GM12878 (cell line): Measurements from ENCODE around the gene DCAF5. TPM values are rescaled to one million over a fixed set of nuclear protein-coding genes. Genes with fewer than 3 reads are reported as not detected.

Source experiments
- ATAC-seq: fragments of 200-7000 bp; cut with Tn5 transposase; 3 replicates; pipeline ENCODE4 v1.9.1; 2020; ENCODE audit warnings: mild to moderate bottlenecking, moderate library complexity
- BruUV-seq: library from RNA; stranded (reverse); fragments of 400-500 nt; replicated peaks from 2 replicates; lab custom pipeline; 2021; lab: Mats Ljungman, UMichigan
- CTCF ChIA-PET: fragments of 300-600 bp; sonication (Branson Sonifier 250); formaldehyde crosslinking; extraction: SDS; loops from one replicate; lab custom pipeline; 2021; ENCODE audit warnings: inconsistent platforms; lab: Yijun Ruan, JAX
- POLR2A ChIA-PET: fragments of 350-600 bp; formaldehyde crosslinking; extraction: SDS; loops from one replicate; lab custom pipeline; 2021; ENCODE audit warnings: inconsistent platforms; lab: Charles Lee
- RAD21 ChIA-PET: fragments of 300-600 bp; sonication (Branson Sonifier 250); formaldehyde crosslinking; loops from one replicate; lab custom pipeline; 2023; ENCODE audit warnings: antibody characterized with exemption; ENCODE audit not compliant: unreplicated experiment; lab: Charles Lee
- SMC1A ChIA-PET: fragments of 300-600 bp; sonication (Branson Sonifier 250); formaldehyde crosslinking; loops from one replicate; lab custom pipeline; 2023; ENCODE audit not compliant: unreplicated experiment, uncharacterized antibody; lab: Charles Lee
- DNase-seq: peaks from one replicate; pipeline ENCODE4 v3.0.0-alpha.2; 2011; ENCODE audit warnings: low read depth, low spot score
- FAIRE-seq: peaks from 3 replicates; lab custom pipeline; 2011; peaks lifted over from hg19 to GRCh38; lab: Jason Lieb, UNC
- H2AFZ ChIP-seq: 2 replicates; pipeline ENCODE4 v1.6.0; 2011; ENCODE audit warnings: low read depth, low read length, control low read depth; ENCODE audit not compliant: control insufficient read depth
- H3K27ac ChIP-seq: 2 replicates; pipeline ENCODE4 v1.5.1; 2011; ENCODE audit warnings: control low read depth; ENCODE audit not compliant: control insufficient read depth, insufficient read depth
- H3K27me3 ChIP-seq, 2 experiments: replicated peaks in 1 of 2; 2 replicates each; pipeline versions ENCODE4 v1.6.0 to v1.6.1; 2011; ENCODE audit warnings: low read length in 1 of 2; ENCODE audit not compliant: control insufficient read depth in 2 of 2, insufficient read depth in 2 of 2
- H3K36me3 ChIP-seq, 2 experiments: 2 replicates each; pipeline ENCODE4 v1.5.1; 2011; ENCODE audit warnings: low read length in 1 of 2; ENCODE audit not compliant: control insufficient read depth in 2 of 2, insufficient read depth in 2 of 2
- H3K4me1 ChIP-seq: 2 replicates; pipeline ENCODE4 v1.6.1; 2011; ENCODE audit warnings: mild to moderate bottlenecking, low read length, moderate library complexity, mixed read lengths; ENCODE audit not compliant: control insufficient read depth, insufficient read depth
- H3K4me2 ChIP-seq: 2 replicates; pipeline ENCODE4 v1.6.0; 2011; ENCODE audit warnings: control low read depth; ENCODE audit not compliant: control insufficient read depth, insufficient read depth
- H3K4me3 ChIP-seq: fragments of 200-600 bp; sonication (generic); 2 replicates; pipeline ENCODE4 v1.5.1; 2016
- H3K79me2 ChIP-seq: 2 replicates; pipeline ENCODE4 v1.6.0; 2011; ENCODE audit warnings: low read length; ENCODE audit not compliant: control insufficient read depth, insufficient read depth
- H3K9ac ChIP-seq: 2 replicates; pipeline ENCODE4 v1.8.0; 2011; ENCODE audit warnings: low read length, control low read depth, mixed read lengths; ENCODE audit not compliant: control insufficient read depth, insufficient read depth
- H3K9me3 ChIP-seq: replicated peaks from 3 replicates; pipeline ENCODE4 v1.5.1; 2011; ENCODE audit warnings: mild to moderate bottlenecking, low read length; ENCODE audit not compliant: control insufficient read depth, insufficient read depth
- H4K20me1 ChIP-seq: 2 replicates; pipeline ENCODE4 v1.6.0; 2011; ENCODE audit not compliant: control insufficient read depth, insufficient read depth
- CHD1 ChIP-seq: IDR thresholded peaks from 2 replicates; pipeline ENCODE4 v1.6.1; 2012; ENCODE audit warnings: low read depth, low read length, improper control_type of control experiment
- EZH2 ChIP-seq: IDR thresholded peaks from 2 replicates; pipeline ENCODE4 v1.6.1; 2012; ENCODE audit warnings: low read depth, mild to moderate bottlenecking, control low read depth, inconsistent platforms, low read length, borderline replicate concordance; ENCODE audit not compliant: control insufficient read depth
- IRF4 ChIP-seq: IDR thresholded peaks from 2 replicates; pipeline ENCODE4 v1.6.1; 2011; ENCODE audit warnings: low read depth, low read length
- JUNB ChIP-seq: IDR thresholded peaks from 2 replicates; pipeline ENCODE4 v1.6.1; 2016; ENCODE audit warnings: antibody characterized with exemption, mild to moderate bottlenecking
- NRF1 ChIP-seq: conservative IDR thresholded peaks from 2 replicates; pipeline ENCODE4 v1.6.1; 2011; ENCODE audit warnings: mild to moderate bottlenecking, low read depth, low read length, improper control_type of control experiment
- POLR2AphosphoS5 ChIP-seq: IDR thresholded peaks from 2 replicates; pipeline ENCODE4 v1.6.1; 2011; ENCODE audit warnings: mild to moderate bottlenecking, low read length, inconsistent platforms
- SREBF1 ChIP-seq: IDR thresholded peaks from 2 replicates; pipeline ENCODE4 v1.6.1; 2012; ENCODE audit warnings: mild to moderate bottlenecking, low read length
- ZNF24 ChIP-seq: fragments of 450-650 bp; IDR thresholded peaks from 2 replicates; pipeline ENCODE4 v1.6.1; 2017; ENCODE audit warnings: antibody characterized with exemption, mild to moderate bottlenecking
- WGBS: methylation state at CpG from one replicate; pipeline ENCODE4 v1.1.6; 2016; ENCODE audit warnings: low lambda C conversion rate; ENCODE audit not compliant: insufficient replicate concordance, insufficient coverage; ENCODE audit errors: missing lambda C conversion rate; 5-methylcytosine and 5-hydroxymethylcytosine counted together
- in situ Hi-C: fragments of 300-500 bp; cut with MboI; formaldehyde crosslinking; loops from 9 replicates; pipeline ENCODE4 v1.14.3; 2018; ENCODE audit warnings: mixed read lengths
- intact Hi-C: fragments of 100-400 bp; cut with micrococcal nuclease; formaldehyde crosslinking; loops from one replicate; pipeline ENCODE4 v1.14.2; 2022; ENCODE audit not compliant: unreplicated experiment
- polyA plus RNA-seq, 11 experiments: library from polyadenylated mRNA; depleted of rRNA in 4 of 11; unstranded in 6 of 11; stranded (reverse) in 5 of 11; fragments of >200 nt; fragmentation: Nextera tagmentation in 4 of 11; fragmentation: Illumina TruSeq in 1 of 11; extraction: Ambion mirVana in 4 of 11; extraction: Trizol in 1 of 11; gene quantifications; 1 replicate in 1 of 11; 2 replicates in 10 of 11; pipeline versions ENCODE4 v1.2.1 to v1.2.3, GENCODE V29; 2011 to 2016; ENCODE audit warnings: inconsistent platforms in 2 of 11, missing spikeins in 2 of 11, low read depth in 1 of 11
- total RNA-seq, 4 experiments: library from RNA; depleted of rRNA in 3 of 4; stranded (reverse); fragments of >200 nt in 3 of 4; fragmentation: Illumina TruSeq in 1 of 4; extraction: Trizol in 1 of 4; gene quantifications; 2 replicates each; pipeline versions ENCODE4 v1.2.1 to v1.2.3, GENCODE V29; 2013 to 2021
- TF ChIP-seq, protein P1 (sequence below): fragments of 450-650 bp; IDR thresholded peaks from 2 replicates; pipeline ENCODE4 v1.6.1; 2017; ENCODE audit warnings: mild to moderate bottlenecking, moderate library complexity
- TF ChIP-seq, protein P2 (sequence below): fragments of 450-650 bp; formaldehyde crosslinking; IDR thresholded peaks from 2 replicates; pipeline ENCODE4 v1.5.0; 2022; ENCODE audit warnings: mild to moderate bottlenecking, missing genetic modification characterization
- TF ChIP-seq, protein P3 (sequence below): fragments of 450-650 bp; IDR thresholded peaks from 2 replicates; pipeline ENCODE4 v1.6.1; 2017; ENCODE audit warnings: low read depth, mild to moderate bottlenecking, moderate library complexity
- TF ChIP-seq, protein P4 (sequence below): fragments of 450-650 bp; IDR thresholded peaks from 2 replicates; pipeline ENCODE4 v1.6.1; 2014; ENCODE audit warnings: mild to moderate bottlenecking

The DCAF5 gene
- total and polyA plus RNA-seq, 10 of the 15 experiments (the other 5 are each of a cell fraction or from before 2014, with no cell fraction given): 6.8 to 38.1 (median 19.1) TPM

DNA sequence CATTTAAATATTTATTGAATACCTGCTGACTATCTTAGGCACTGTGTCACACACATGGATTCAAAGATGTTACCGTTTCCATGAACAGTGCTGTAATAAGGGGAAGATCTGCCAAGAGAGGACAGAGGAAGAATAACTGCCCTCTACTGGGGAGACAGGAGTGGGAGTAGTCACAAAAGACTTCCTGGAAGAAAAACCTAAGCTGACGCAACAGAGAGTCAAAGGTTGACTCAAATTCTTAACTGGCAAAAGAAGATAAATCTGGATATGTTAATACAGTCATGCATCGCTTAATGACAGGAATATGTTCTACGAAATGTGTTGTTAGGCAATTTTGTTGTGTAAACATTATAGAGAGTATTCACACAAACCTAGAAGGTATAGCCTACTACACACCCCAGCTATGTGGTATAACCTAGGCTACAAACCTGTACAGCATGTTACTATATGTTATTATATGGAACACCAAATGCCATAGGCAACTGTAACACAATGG, 51.5 kb downstream of the DCAF5 start (continued):
- no peak for TF ChIP-seq EZH2
- no peak for TF ChIP-seq NRF1

DNA sequence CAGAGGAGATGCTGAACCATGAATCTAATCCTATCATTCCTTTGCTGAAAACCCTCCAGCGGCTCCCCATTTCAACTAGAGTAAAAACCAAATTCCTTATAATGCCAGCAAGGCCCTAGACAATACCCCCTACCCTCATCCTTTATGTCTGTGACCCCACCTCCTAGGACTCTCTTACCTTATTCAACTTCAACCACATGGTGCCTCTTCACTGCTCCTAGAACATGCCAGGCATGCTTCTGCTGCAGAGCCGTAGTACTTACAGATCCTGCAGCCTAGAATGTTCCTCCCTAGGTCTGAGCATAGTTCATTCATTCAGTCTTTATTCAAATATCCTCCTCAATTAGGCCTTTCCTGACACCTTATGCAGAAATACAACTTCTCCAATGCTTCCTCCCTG, 54.9 kb downstream of the DCAF5 start:
- in situ Hi-C loops (loop anchor here (5.0 kb wide), 1 partner anchor 186 kb away; no protein-coding TSS in a partner anchor), intact Hi-C loops (loop anchor here (10.0 kb wide), 1 partner anchor 853 kb away; no protein-coding TSS in a partner anchor)
- ATAC-seq (no peak), FAIRE-seq (no peak)
- no peak overlapping the region for H3K4me3 ChIP-seq
- ChIA-PET SMC1A (interaction anchor here (1.2 to 1.6 kb wide), 2 partner anchors 9 to 187 kb away, joined by 4 read pairs; no protein-coding TSS in a partner anchor), POLR2A (no interaction called here), RAD21 (interaction anchor here (1.0 kb wide), 1 partner anchor 187 kb away, joined by 3 read pairs; no protein-coding TSS in a partner anchor)
- no peaks in the 10 kb centered on the region for H3K9me3 ChIP-seq
- 94% methylated on average over 2 of the region's 2 CpGs for WGBS
- H3K27ac ChIP-seq: no peak overlapping the region
- H3K4me2 ChIP-seq: no peak overlapping the region
- 0 out of 4 replicates have a peak, but pooled peaks cover 0 to 3% of the 10 kb centered on the region in 2 experiments for H3K36me3 ChIP-seq
- H4K20me1 ChIP-seq: no peaks in the 10 kb centered on the region
- BruUV-seq: no TSS peak
- TF ChIP-seq, protein P1, sequence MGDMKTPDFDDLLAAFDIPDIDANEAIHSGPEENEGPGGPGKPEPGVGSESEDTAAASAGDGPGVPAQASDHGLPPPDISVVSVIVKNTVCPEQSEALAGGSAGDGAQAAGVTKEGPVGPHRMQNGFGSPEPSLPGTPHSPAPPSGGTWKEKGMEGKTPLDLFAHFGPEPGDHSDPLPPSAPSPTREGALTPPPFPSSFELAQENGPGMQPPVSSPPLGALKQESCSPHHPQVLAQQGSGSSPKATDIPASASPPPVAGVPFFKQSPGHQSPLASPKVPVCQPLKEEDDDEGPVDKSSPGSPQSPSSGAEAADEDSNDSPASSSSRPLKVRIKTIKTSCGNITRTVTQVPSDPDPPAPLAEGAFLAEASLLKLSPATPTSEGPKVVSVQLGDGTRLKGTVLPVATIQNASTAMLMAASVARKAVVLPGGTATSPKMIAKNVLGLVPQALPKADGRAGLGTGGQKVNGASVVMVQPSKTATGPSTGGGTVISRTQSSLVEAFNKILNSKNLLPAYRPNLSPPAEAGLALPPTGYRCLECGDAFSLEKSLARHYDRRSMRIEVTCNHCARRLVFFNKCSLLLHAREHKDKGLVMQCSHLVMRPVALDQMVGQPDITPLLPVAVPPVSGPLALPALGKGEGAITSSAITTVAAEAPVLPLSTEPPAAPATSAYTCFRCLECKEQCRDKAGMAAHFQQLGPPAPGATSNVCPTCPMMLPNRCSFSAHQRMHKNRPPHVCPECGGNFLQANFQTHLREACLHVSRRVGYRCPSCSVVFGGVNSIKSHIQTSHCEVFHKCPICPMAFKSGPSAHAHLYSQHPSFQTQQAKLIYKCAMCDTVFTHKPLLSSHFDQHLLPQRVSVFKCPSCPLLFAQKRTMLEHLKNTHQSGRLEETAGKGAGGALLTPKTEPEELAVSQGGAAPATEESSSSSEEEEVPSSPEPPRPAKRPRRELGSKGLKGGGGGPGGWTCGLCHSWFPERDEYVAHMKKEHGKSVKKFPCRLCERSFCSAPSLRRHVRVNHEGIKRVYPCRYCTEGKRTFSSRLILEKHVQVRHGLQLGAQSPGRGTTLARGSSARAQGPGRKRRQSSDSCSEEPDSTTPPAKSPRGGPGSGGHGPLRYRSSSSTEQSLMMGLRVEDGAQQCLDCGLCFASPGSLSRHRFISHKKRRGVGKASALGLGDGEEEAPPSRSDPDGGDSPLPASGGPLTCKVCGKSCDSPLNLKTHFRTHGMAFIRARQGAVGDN: no peak
- TF ChIP-seq POLR2AphosphoS5: no peak
- TF ChIP-seq CHD1: no peak
- TF ChIP-seq IRF4: no peak
- TF ChIP-seq JUNB: no peak
- TF ChIP-seq, protein P2, sequence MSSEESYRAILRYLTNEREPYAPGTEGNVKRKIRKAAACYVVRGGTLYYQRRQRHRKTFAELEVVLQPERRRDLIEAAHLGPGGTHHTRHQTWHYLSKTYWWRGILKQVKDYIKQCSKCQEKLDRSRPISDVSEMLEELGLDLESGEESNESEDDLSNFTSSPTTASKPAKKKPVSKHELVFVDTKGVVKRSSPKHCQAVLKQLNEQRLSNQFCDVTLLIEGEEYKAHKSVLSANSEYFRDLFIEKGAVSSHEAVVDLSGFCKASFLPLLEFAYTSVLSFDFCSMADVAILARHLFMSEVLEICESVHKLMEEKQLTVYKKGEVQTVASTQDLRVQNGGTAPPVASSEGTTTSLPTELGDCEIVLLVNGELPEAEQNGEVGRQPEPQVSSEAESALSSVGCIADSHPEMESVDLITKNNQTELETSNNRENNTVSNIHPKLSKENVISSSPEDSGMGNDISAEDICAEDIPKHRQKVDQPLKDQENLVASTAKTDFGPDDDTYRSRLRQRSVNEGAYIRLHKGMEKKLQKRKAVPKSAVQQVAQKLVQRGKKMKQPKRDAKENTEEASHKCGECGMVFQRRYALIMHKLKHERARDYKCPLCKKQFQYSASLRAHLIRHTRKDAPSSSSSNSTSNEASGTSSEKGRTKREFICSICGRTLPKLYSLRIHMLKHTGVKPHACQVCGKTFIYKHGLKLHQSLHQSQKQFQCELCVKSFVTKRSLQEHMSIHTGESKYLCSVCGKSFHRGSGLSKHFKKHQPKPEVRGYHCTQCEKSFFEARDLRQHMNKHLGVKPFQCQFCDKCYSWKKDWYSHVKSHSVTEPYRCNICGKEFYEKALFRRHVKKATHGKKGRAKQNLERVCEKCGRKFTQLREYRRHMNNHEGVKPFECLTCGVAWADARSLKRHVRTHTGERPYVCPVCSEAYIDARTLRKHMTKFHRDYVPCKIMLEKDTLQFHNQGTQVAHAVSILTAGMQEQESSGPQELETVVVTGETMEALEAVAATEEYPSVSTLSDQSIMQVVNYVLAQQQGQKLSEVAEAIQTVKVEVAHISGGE (CRISPR knock-in tag): no peak
- TF ChIP-seq, protein P3, sequence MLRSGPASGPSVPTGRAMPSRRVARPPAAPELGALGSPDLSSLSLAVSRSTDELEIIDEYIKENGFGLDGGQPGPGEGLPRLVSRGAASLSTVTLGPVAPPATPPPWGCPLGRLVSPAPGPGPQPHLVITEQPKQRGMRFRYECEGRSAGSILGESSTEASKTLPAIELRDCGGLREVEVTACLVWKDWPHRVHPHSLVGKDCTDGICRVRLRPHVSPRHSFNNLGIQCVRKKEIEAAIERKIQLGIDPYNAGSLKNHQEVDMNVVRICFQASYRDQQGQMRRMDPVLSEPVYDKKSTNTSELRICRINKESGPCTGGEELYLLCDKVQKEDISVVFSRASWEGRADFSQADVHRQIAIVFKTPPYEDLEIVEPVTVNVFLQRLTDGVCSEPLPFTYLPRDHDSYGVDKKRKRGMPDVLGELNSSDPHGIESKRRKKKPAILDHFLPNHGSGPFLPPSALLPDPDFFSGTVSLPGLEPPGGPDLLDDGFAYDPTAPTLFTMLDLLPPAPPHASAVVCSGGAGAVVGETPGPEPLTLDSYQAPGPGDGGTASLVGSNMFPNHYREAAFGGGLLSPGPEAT: no peak
- TF ChIP-seq, protein P4, sequence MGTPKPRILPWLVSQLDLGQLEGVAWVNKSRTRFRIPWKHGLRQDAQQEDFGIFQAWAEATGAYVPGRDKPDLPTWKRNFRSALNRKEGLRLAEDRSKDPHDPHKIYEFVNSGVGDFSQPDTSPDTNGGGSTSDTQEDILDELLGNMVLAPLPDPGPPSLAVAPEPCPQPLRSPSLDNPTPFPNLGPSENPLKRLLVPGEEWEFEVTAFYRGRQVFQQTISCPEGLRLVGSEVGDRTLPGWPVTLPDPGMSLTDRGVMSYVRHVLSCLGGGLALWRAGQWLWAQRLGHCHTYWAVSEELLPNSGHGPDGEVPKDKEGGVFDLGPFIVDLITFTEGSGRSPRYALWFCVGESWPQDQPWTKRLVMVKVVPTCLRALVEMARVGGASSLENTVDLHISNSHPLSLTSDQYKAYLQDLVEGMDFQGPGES: no peak
- TF ChIP-seq SREBF1: no peak
- no peak for TF ChIP-seq ZNF24
- TF ChIP-seq, all 136 proteins: peak for 0
- CTCF ChIA-PET: interaction anchor here (1.4 kb wide), 1 partner anchor 187 kb away, joined by 8 read pairs; no protein-coding TSS in a partner anchor
- no peaks in the 10 kb centered on the region for H3K27me3 ChIP-seq
- H2AFZ ChIP-seq: no peak overlapping the region
- no peaks in the 10 kb centered on the region for H3K79me2 ChIP-seq
- H3K9ac ChIP-seq: no peak overlapping the region
- DNase-seq: no peak
- H3K4me1 ChIP-seq: peaks cover 4% of the 10 kb centered on the region
